ENCODE measurements around the gene FGFRL1. TPM values are rescaled to one million over a fixed set of nuclear protein-coding genes. Genes with fewer than 3 reads are reported as not detected.

Gene FGFRL1
- total RNA-seq, 2 experiments from 2014 or later = 17.6 to 23.5 TPM

- Mint-ChIP-seq H3K4me3 (no peak overlapping the region), H3K27ac (no peak overlapping the region), H3K27me3 (peaks cover 40% of the 10 kb centered on the region), H3K9me3 (ENCODE audit: low read depth) (peaks cover 2% of the 10 kb centered on the region), H3K36me3 (ENCODE audit: low read depth) (no peaks in the 10 kb centered on the region), H3K4me1 (peaks cover 9% of the 10 kb centered on the region)
- no peak for ATAC-seq
- intact Hi-C loops (cut with DNase I, micrococcal nuclease) = no loop called here
- no peak for DNase-seq
- CTCF ChIA-PET = no interaction called here
- POLR2A ChIA-PET = no interaction called here
Observed at GRCh38 chr4:1006856-1007255, 4.6 kb upstream of the FGFRL1 start.

GRCh38 chr4:1008840-1009541 lies 2.4 kb upstream of the FGFRL1 start:
- CTCF ChIA-PET = no interaction called here

GRCh38 chr4:1009542-1010394 lies 1.7 kb upstream of the FGFRL1 start:
- intact Hi-C loops (cut with DNase I, micrococcal nuclease) = loop anchor here in 1 of 2 experiments (1.0 to 5.0 kb wide), 16 partner anchors 24 to 1408 kb away; partner anchors contain the start of genes ATP5ME, CFAP99, DGKQ and GAK
- ATAC-seq = peak; percentile 31
- Mint-ChIP-seq H3K9me3 (ENCODE audit: low read depth) (peaks cover 2% of the 10 kb centered on the region), H3K27me3 (peaks cover 30% of the 10 kb centered on the region), H3K27ac (no peak overlapping the region), H3K4me1 (peaks cover 9% of the 10 kb centered on the region), H3K4me3 (peak overlapping the region; percentile 75), H3K36me3 (ENCODE audit: low read depth) (no peaks in the 10 kb centered on the region)
- ChIA-PET CTCF (interaction anchor here (0.6 to 1.0 kb wide), 2 partner anchors 69 to 267 kb away, joined by 3 read pairs; no protein-coding TSS in a partner anchor), POLR2A (no interaction called here)
- peak; percentile 89 for DNase-seq

More at GRCh38 chr4:1008840-1009541, 2.4 kb upstream of the FGFRL1 start:
- DNase-seq = peak; percentile 55
- Mint-ChIP-seq H3K27ac (no peak overlapping the region), H3K9me3 (ENCODE audit: low read depth) (peaks cover 2% of the 10 kb centered on the region), H3K27me3 (peaks cover 34% of the 10 kb centered on the region), H3K36me3 (ENCODE audit: low read depth) (no peaks in the 10 kb centered on the region), H3K4me1 (peaks cover 9% of the 10 kb centered on the region), H3K4me3 (peak overlapping the region; percentile 55)
- intact Hi-C loops (cut with DNase I, micrococcal nuclease) = loop anchor here in 1 of 2 experiments (1.0 to 2.0 kb wide), 9 partner anchors 24 to 571 kb away; partner anchors contain the start of genes DGKQ, GAK, PCGF3 and TMEM175
- POLR2A ChIA-PET = no interaction called here
- no peak for ATAC-seq

GRCh38 chr4:1010395-1011021 lies 918 bp upstream of the FGFRL1 start:
- intact Hi-C loops (cut with DNase I, micrococcal nuclease) = loop anchor here (1.0 to 5.0 kb wide), 9 partner anchors 37 to 1407 kb away; partner anchors contain the start of genes ATP5ME (in 1 of the 2), CFAP99 (in 1 of the 2), CTBP1 (in 1 of the 2) and DGKQ (in 1 of the 2)
- ATAC-seq (peak; percentile 65), DNase-seq (peak; percentile 87)
- CTCF ChIA-PET = interaction anchor here (0.6 to 1.0 kb wide), 2 partner anchors 70 to 268 kb away, joined by 3 read pairs; no protein-coding TSS in a partner anchor
- H3K27me3 Mint-ChIP-seq = peaks cover 28% of the 10 kb centered on the region
- H3K27ac Mint-ChIP-seq = peak overlapping the region; percentile 80
- POLR2A ChIA-PET = no interaction called here
- peaks cover 9% of the 10 kb centered on the region for H3K4me1 Mint-ChIP-seq
- peak overlapping the region; percentile 75 for H3K4me3 Mint-ChIP-seq
- H3K9me3 Mint-ChIP-seq (ENCODE audit: low read depth) = peaks cover 2% of the 10 kb centered on the region
- no peaks in the 10 kb centered on the region for H3K36me3 Mint-ChIP-seq (ENCODE audit: low read depth)

GRCh38 chr4:1011666-1012033 lies 224 bp downstream of the FGFRL1 start:
- peaks cover 2% of the 10 kb centered on the region for H3K9me3 Mint-ChIP-seq (ENCODE audit: low read depth)
- no peak overlapping the region for H3K4me3 Mint-ChIP-seq
- peaks cover 23% of the 10 kb centered on the region for H3K27me3 Mint-ChIP-seq
- ATAC-seq = peak; percentile 1
- no peak overlapping the region for H3K27ac Mint-ChIP-seq
- intact Hi-C loops (cut with DNase I, micrococcal nuclease) = loop anchor here (1.0 to 5.0 kb wide), 8 partner anchors 15 to 1406 kb away; partner anchors contain the start of genes CFAP99 (in 1 of the 2), CTBP1 (in 1 of the 2), DGKQ (in 1 of the 2) and NELFA (in 1 of the 2)
- DNase-seq = no peak
- ChIA-PET POLR2A (no interaction called here), CTCF (interaction anchor here (0.5 kb wide), 1 partner anchor 339 kb away, joined by 3 read pairs; no protein-coding TSS in a partner anchor)
- H3K36me3 Mint-ChIP-seq (ENCODE audit: low read depth) = no peaks in the 10 kb centered on the region
- H3K4me1 Mint-ChIP-seq = peaks cover 9% of the 10 kb centered on the region

- H3K9me3 Mint-ChIP-seq (ENCODE audit: low read depth) = no peaks in the 10 kb centered on the region
- intact Hi-C loops (cut with DNase I, micrococcal nuclease) = loop anchor here in 1 of 2 experiments (1.0 to 5.0 kb wide), 4 partner anchors 14 to 1405 kb away; partner anchors contain the start of genes CFAP99, NELFA and ZFYVE28
- peaks cover 19% of the 10 kb centered on the region for H3K27me3 Mint-ChIP-seq
- DNase-seq (peak; percentile 53), ATAC-seq (no peak)
- H3K27ac Mint-ChIP-seq = no peak overlapping the region
- H3K36me3 Mint-ChIP-seq (ENCODE audit: low read depth) = no peaks in the 10 kb centered on the region
- H3K4me1 Mint-ChIP-seq = peaks cover 9% of the 10 kb centered on the region
- POLR2A ChIA-PET = no interaction called here
- peak overlapping the region; percentile 54 for H3K4me3 Mint-ChIP-seq
- CTCF ChIA-PET = interaction anchor here (0.5 kb wide), 1 partner anchor 339 kb away, joined by 3 read pairs; no protein-coding TSS in a partner anchor
Observed at GRCh38 chr4:1012034-1012739, 761 bp downstream of the FGFRL1 start.

GRCh38 chr4:1013225-1014073 lies 2.0 kb downstream of the FGFRL1 start:
- intact Hi-C loops (cut with DNase I, micrococcal nuclease) = loop anchor here in 1 of 2 experiments (5.0 kb wide), 3 partner anchors 254 to 1404 kb away; partner anchors contain the start of genes CFAP99, NELFA and ZFYVE28
- CTCF ChIA-PET = no interaction called here

GRCh38 chr4:1014291-1015167 lies 3.1 kb downstream of the FGFRL1 start:
- ChIA-PET POLR2A (no interaction called here), CTCF (no interaction called here)
- Mint-ChIP-seq H3K9me3 (ENCODE audit: low read depth) (no peaks in the 10 kb centered on the region), H3K27me3 (no peaks in the 10 kb centered on the region), H3K4me3 (no peak overlapping the region), H3K27ac (no peak overlapping the region), H3K36me3 (ENCODE audit: low read depth) (no peaks in the 10 kb centered on the region), H3K4me1 (peaks cover 6% of the 10 kb centered on the region)
- DNase-seq (no peak), ATAC-seq (no peak)
- intact Hi-C loops (cut with DNase I, micrococcal nuclease) = loop anchor here in 1 of 2 experiments (5.0 kb wide), 3 partner anchors 253 to 1403 kb away; partner anchors contain the start of genes CFAP99, NELFA and ZFYVE28

More at GRCh38 chr4:1013225-1014073, 2.0 kb downstream of the FGFRL1 start:
- peaks cover 9% of the 10 kb centered on the region for H3K4me1 Mint-ChIP-seq
- H3K27me3 Mint-ChIP-seq = peaks cover 7% of the 10 kb centered on the region
- peak overlapping the region; percentile 54 for H3K4me3 Mint-ChIP-seq
- no peaks in the 10 kb centered on the region for H3K9me3 Mint-ChIP-seq (ENCODE audit: low read depth)
- DNase-seq (no peak), ATAC-seq (no peak)
- POLR2A ChIA-PET = no interaction called here
- no peaks in the 10 kb centered on the region for H3K36me3 Mint-ChIP-seq (ENCODE audit: low read depth)
- no peak overlapping the region for H3K27ac Mint-ChIP-seq

GRCh38 chr4:1015179-1015578 lies 3.8 kb downstream of the FGFRL1 start:
- ATAC-seq (no peak), DNase-seq (no peak)
- Mint-ChIP-seq H3K36me3 (ENCODE audit: low read depth) (no peaks in the 10 kb centered on the region), H3K4me3 (no peak overlapping the region), H3K27ac (no peak overlapping the region), H3K9me3 (ENCODE audit: low read depth) (no peaks in the 10 kb centered on the region), H3K27me3 (no peaks in the 10 kb centered on the region), H3K4me1 (peaks cover 6% of the 10 kb centered on the region)
- POLR2A ChIA-PET = no interaction called here
- intact Hi-C loops (cut with DNase I, micrococcal nuclease) = no loop called here
- CTCF ChIA-PET = no interaction called here

All from activated CD4-positive, alpha-beta T cell treated with anti-CD3 and anti-CD28 coated beads for 36 hours (primary cell).